ENCODE data around the gene MS4A6A. TPM values are rescaled to one million over a fixed set of nuclear protein-coding genes. Genes with fewer than 3 reads are reported as not detected.
"Not testable (repeated sequence)": the region's sequence is repeated elsewhere in the genome, so short reads cannot be mapped to it uniquely, and the experiment has no call there.

The MS4A6A gene
- polyA plus RNA-seq, 3 donors from 2014 or later, result 4.6 to 54.4 (median 34.2) TPM

GRCh38 chr11:60130496-60130895 lies 52.4 kb downstream of the MS4A6A start:
- H3K4me1 Mint-ChIP-seq, result no peaks in the 10 kb centered on the region
- peaks cover 0 to 3% (median 2%) of the 10 kb centered on the region in 3 donors for H3K27me3 Mint-ChIP-seq (ENCODE audit: low read depth in 3 of 3)
- no peak overlapping the region for H3K4me3 Mint-ChIP-seq
- no peak for DNase-seq
- no peak overlapping the region for H3K27ac Mint-ChIP-seq
- H3K9me3 Mint-ChIP-seq, result peaks cover 0 to 2% (median 0%) of the 10 kb centered on the region in 6 donors
- H3K36me3 Mint-ChIP-seq, result peaks cover 0 to 3% (median 0%) of the 10 kb centered on the region in 3 donors

- Mint-ChIP-seq H3K27me3 (ENCODE audit: low read depth in 3 of 3) (peaks cover 0 to 3% (median 2%) of the 10 kb centered on the region in 3 donors), H3K4me1 (no peaks in the 10 kb centered on the region), H3K36me3 (peaks cover 0 to 3% (median 0%) of the 10 kb centered on the region in 3 donors), H3K9me3 (peaks cover 0 to 2% (median 0%) of the 10 kb centered on the region in 6 donors), H3K27ac (no peak overlapping the region), H3K4me3 (no peak overlapping the region)
- DNase-seq, result no peak
These were observed 53.0 kb downstream of the MS4A6A start for GRCh38 chr11:60129853-60130252.

GRCh38 chr11:60128866-60129265 lies 54.0 kb downstream of the MS4A6A start:
- not testable (repeated sequence) for H3K9me3 Mint-ChIP-seq

GRCh38 chr11:60128376-60128775 lies 54.5 kb downstream of the MS4A6A start:
- Mint-ChIP-seq H3K4me3 (no peak overlapping the region), H3K27me3 (ENCODE audit: low read depth in 3 of 3) (peaks cover 0 to 3% (median 3%) of the 10 kb centered on the region in 3 donors), H3K36me3 (no peaks in the 10 kb centered on the region), H3K27ac (no peak overlapping the region), H3K9me3 (no peaks in the 10 kb centered on the region), H3K4me1 (no peaks in the 10 kb centered on the region)
- DNase-seq, result no peak

More at GRCh38 chr11:60128866-60129265, 54.0 kb downstream of the MS4A6A start:
- not testable (repeated sequence) for H3K36me3 Mint-ChIP-seq; H3K4me1 Mint-ChIP-seq; H3K27ac Mint-ChIP-seq; H3K4me3 Mint-ChIP-seq; DNase-seq; H3K27me3 Mint-ChIP-seq (ENCODE audit: low read depth in 3 of 3)

GRCh38 chr11:60127311-60127811 lies 55.5 kb downstream of the MS4A6A start:
- no peaks in the 10 kb centered on the region for H3K4me1 Mint-ChIP-seq
- no peak overlapping the region for H3K4me3 Mint-ChIP-seq
- no peak for DNase-seq
- peaks cover 0 to 3% (median 3%) of the 10 kb centered on the region in 3 donors for H3K27me3 Mint-ChIP-seq (ENCODE audit: low read depth in 3 of 3)
- no peak overlapping the region for H3K27ac Mint-ChIP-seq
- no peaks in the 10 kb centered on the region for H3K9me3 Mint-ChIP-seq
- H3K36me3 Mint-ChIP-seq, result no peaks in the 10 kb centered on the region

GRCh38 chr11:60125956-60126585 lies 56.8 kb downstream of the MS4A6A start:
- no peak for DNase-seq
- Mint-ChIP-seq H3K27me3 (ENCODE audit: low read depth in 3 of 3) (peaks cover 0 to 3% (median 3%) of the 10 kb centered on the region in 3 donors), H3K27ac (no peak overlapping the region), H3K4me1 (no peaks in the 10 kb centered on the region), H3K36me3 (no peaks in the 10 kb centered on the region), H3K4me3 (no peak overlapping the region), H3K9me3 (no peaks in the 10 kb centered on the region)

GRCh38 chr11:60124802-60125432 lies 58.0 kb downstream of the MS4A6A start:
- no peak for DNase-seq
- H3K9me3 Mint-ChIP-seq, result no peaks in the 10 kb centered on the region
- no peaks in the 10 kb centered on the region for H3K4me1 Mint-ChIP-seq
- H3K27ac Mint-ChIP-seq, result no peak overlapping the region
- H3K36me3 Mint-ChIP-seq, result no peaks in the 10 kb centered on the region
- no peak overlapping the region for H3K4me3 Mint-ChIP-seq
- peaks cover 0 to 4% (median 3%) of the 10 kb centered on the region in 3 donors for H3K27me3 Mint-ChIP-seq (ENCODE audit: low read depth in 3 of 3)

Other genes with a start within 250 kb of the MS4A6A start
- not detected for gene OOSP1, start 244.7 kb downstream of the MS4A6A start, polyA plus RNA-seq
- gene OOSP4A, start 219.1 kb downstream of the MS4A6A start, polyA plus RNA-seq, result not detected
- not detected for gene OOSP4B, start 165.9 kb downstream of the MS4A6A start, polyA plus RNA-seq
- gene OOSP2, start 142.7 kb downstream of the MS4A6A start, polyA plus RNA-seq, result not detected
- gene MS4A3, start 126.4 kb downstream of the MS4A6A start, polyA plus RNA-seq, result under 1 TPM in 1 of 3 donors, not detected in 2; 0.71 TPM
- gene MS4A2, start 94.4 kb downstream of the MS4A6A start, polyA plus RNA-seq, result under 1 TPM in 1 of 3 donors, not detected in 2; 0.10 TPM
- not detected for gene MS4A4E, start 60.1 kb upstream of the MS4A6A start, polyA plus RNA-seq
- 1 to 10 TPM in 2 of 3 donors, under 1 TPM in 1; 0.15 to 3.5 (median 1.3) TPM for gene MS4A4A, start 97.6 kb upstream of the MS4A6A start, polyA plus RNA-seq
- gene MS4A6E, start 144.2 kb upstream of the MS4A6A start, polyA plus RNA-seq, result not detected
- 1 to 10 TPM; 1.0 to 7.1 (median 2.6) TPM for gene MS4A7, start 195.4 kb upstream of the MS4A6A start, polyA plus RNA-seq
- not detected for gene MS4A14, start 213.4 kb upstream of the MS4A6A start, polyA plus RNA-seq
- gene MS4A5, start 246.5 kb upstream of the MS4A6A start, polyA plus RNA-seq, result not detected

Measured in immature natural killer cell (primary cell).